ENCODE data around the gene GAK. TPM values are rescaled to one million over a fixed set of nuclear protein-coding genes. Genes with fewer than 3 reads are reported as not detected.

Gene GAK
- total and polyA plus RNA-seq, 4 donors, result 27.4 to 69.7 (median 47.0) TPM

DNA sequence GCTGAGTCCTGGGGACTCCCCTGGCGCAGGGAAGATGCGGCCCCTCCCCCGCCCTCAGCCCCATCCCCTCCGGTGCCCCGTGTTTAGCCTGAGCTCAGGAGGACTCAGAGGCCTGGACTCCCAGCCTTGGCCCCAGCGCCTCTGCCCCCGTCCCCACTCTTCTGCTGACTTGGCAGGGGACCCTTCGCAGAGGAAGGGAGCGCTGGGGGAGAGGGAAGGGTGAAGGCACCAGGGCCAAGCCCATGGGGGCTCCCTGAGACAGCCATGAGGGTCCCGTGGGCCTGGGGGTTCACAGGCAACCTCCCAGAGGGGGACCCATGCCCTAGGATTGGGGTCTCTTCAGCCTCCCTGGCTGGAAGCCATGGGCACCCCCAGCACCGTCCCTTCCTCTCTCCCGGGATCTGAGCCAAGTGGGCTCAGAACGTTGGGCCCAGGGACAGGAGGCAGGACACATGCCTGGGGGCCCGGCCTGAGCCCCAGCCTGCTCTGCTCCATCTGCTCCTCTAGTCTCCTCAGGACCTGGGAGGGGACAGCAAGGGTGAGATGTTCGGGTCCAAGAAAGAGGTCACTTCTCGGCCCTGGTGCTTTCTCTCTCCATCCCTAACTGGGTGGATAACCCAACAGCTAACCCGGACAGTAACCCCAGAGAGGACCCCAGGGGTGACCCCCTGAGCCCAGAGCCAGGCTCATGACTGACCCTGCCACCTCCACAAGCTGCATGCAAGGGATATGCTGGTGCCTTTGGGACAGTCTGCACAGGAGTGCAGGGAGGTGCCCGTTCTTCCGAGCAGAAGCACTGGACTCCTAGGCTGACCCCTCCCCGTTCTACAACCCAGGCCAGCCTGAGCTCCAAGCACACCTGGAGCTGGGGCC lies 104.7 kb downstream of the GAK start:
- Histone ChIP-seq H3K4me1 (ENCODE audit: control insufficient read depth in 4 of 4, insufficient read depth in 4 of 4, low read length in 3 of 4) (peaks cover 2 to 12% (median 10%) of the 10 kb centered on the region in 4 donors), H3K9me3 (ENCODE audit: control insufficient read depth in 4 of 4, low read length in 3 of 4) (peaks cover 0 to 5% (median 0%) of the 10 kb centered on the region in 4 donors), H3K4me3 (ENCODE audit: low read depth in 1 of 3, low read length in 3 of 3) (no peak overlapping the region), H3K36me3 (ENCODE audit: control insufficient read depth in 4 of 4, insufficient read depth in 3 of 4, low read depth in 1 of 4, low read length in 3 of 4) (no peaks in the 10 kb centered on the region), H3K27ac (ENCODE audit: low read depth in 1 of 2, low read length in 2 of 2) (no peak overlapping the region), H3K9ac (ENCODE audit: low read depth in 1 of 2, low read length in 2 of 2) (no peak overlapping the region), H3K27me3 (ENCODE audit: control insufficient read depth in 4 of 4, insufficient read depth in 4 of 4, low read length in 3 of 4) (no peaks in the 10 kb centered on the region)
- WGBS, result 45% methylated on average over 20 of the region's 20 CpGs
- no peak for DNase-seq (ENCODE audit: low spot score)
- TF ChIP-seq, protein P1, sequence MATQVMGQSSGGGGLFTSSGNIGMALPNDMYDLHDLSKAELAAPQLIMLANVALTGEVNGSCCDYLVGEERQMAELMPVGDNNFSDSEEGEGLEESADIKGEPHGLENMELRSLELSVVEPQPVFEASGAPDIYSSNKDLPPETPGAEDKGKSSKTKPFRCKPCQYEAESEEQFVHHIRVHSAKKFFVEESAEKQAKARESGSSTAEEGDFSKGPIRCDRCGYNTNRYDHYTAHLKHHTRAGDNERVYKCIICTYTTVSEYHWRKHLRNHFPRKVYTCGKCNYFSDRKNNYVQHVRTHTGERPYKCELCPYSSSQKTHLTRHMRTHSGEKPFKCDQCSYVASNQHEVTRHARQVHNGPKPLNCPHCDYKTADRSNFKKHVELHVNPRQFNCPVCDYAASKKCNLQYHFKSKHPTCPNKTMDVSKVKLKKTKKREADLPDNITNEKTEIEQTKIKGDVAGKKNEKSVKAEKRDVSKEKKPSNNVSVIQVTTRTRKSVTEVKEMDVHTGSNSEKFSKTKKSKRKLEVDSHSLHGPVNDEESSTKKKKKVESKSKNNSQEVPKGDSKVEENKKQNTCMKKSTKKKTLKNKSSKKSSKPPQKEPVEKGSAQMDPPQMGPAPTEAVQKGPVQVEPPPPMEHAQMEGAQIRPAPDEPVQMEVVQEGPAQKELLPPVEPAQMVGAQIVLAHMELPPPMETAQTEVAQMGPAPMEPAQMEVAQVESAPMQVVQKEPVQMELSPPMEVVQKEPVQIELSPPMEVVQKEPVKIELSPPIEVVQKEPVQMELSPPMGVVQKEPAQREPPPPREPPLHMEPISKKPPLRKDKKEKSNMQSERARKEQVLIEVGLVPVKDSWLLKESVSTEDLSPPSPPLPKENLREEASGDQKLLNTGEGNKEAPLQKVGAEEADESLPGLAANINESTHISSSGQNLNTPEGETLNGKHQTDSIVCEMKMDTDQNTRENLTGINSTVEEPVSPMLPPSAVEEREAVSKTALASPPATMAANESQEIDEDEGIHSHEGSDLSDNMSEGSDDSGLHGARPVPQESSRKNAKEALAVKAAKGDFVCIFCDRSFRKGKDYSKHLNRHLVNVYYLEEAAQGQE (IDR thresholded peaks at IDR 0.05), result peak; percentile 42
- no peak for TF ChIP-seq YY1 (IDR thresholded peaks at IDR 0.05)
- no peak for TF ChIP-seq SP1 (IDR thresholded peaks at IDR 0.05)

DNA sequence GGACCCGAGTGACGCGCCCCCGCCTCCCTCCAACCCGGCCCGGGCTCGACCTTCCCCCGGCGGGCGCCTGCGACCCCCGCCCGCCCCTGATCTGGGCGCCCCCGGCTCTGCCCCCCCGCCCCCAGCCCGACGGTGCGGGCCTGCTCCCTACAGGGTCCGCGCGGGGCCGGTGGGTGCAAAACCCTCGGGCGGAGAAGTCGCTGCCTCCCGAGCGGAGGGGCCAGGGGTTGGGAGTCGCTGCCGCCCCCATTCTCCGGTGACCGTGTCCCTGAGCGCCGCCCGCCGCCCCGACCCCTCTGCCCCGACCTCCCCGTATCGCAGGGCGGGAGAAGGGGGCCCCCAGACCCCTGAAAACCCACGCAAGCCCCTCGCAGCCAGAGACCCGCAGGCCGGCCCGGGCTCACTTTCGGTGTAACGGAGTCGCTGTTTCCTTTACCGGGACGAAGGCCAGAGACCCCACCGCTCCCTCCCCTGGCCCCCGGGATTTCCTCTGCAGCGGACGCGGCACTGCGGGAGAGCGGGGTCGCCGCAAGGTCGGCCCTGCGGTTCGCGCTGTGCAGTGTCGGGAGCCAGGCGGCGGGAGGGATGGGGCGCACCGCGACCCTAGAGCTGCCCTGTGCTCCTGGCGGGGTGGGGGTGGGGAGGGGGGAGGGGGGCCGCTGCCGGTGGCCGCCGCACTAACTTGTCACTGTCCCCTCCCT lies 105.5 kb downstream of the GAK start:
- Histone ChIP-seq H3K4me1 (ENCODE audit: control insufficient read depth in 4 of 4, insufficient read depth in 4 of 4, low read length in 3 of 4) (peaks cover 2 to 12% (median 10%) of the 10 kb centered on the region in 4 donors), H3K36me3 (ENCODE audit: control insufficient read depth in 4 of 4, insufficient read depth in 3 of 4, low read depth in 1 of 4, low read length in 3 of 4) (no peaks in the 10 kb centered on the region), H3K4me3 (ENCODE audit: low read depth in 1 of 3, low read length in 3 of 3) (peak overlapping the region in 1 of 3 donors; percentile 44), H3K9ac (ENCODE audit: low read depth in 1 of 2, low read length in 2 of 2) (no peak overlapping the region), H3K9me3 (ENCODE audit: control insufficient read depth in 4 of 4, low read length in 3 of 4) (peaks cover 0 to 3% (median 0%) of the 10 kb centered on the region in 4 donors), H3K27ac (ENCODE audit: low read depth in 1 of 2, low read length in 2 of 2) (no peak overlapping the region), H3K27me3 (ENCODE audit: control insufficient read depth in 4 of 4, insufficient read depth in 4 of 4, low read length in 3 of 4) (no peaks in the 10 kb centered on the region)
- TF ChIP-seq, protein P2, sequence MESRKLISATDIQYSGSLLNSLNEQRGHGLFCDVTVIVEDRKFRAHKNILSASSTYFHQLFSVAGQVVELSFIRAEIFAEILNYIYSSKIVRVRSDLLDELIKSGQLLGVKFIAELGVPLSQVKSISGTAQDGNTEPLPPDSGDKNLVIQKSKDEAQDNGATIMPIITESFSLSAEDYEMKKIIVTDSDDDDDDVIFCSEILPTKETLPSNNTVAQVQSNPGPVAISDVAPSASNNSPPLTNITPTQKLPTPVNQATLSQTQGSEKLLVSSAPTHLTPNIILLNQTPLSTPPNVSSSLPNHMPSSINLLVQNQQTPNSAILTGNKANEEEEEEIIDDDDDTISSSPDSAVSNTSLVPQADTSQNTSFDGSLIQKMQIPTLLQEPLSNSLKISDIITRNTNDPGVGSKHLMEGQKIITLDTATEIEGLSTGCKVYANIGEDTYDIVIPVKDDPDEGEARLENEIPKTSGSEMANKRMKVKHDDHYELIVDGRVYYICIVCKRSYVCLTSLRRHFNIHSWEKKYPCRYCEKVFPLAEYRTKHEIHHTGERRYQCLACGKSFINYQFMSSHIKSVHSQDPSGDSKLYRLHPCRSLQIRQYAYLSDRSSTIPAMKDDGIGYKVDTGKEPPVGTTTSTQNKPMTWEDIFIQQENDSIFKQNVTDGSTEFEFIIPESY (IDR thresholded peaks at IDR 0.05), result no peak
- TF ChIP-seq FOXA1 (IDR thresholded peaks at IDR 0.05) (no peak), YY1 (IDR thresholded peaks at IDR 0.05) (no peak), RXRA (IDR thresholded peaks at IDR 0.05) (no peak), GABPA (IDR thresholded peaks at IDR 0.05 in 1 of 2, conservative IDR thresholded peaks at IDR 0.05 in 1 of 2) (no peak), HNF4G (IDR thresholded peaks at IDR 0.05) (no peak), EGR1 (IDR thresholded peaks at IDR 0.05; ENCODE audit: low read depth in 2 of 2) (no peak), RAD21 (IDR thresholded peaks at IDR 0.05) (no peak), NR2F2 (IDR thresholded peaks at IDR 0.05) (no peak), JUND (IDR thresholded peaks at IDR 0.05) (no peak), TAF1 (conservative IDR thresholded peaks at IDR 0.05) (no peak), SP1 (IDR thresholded peaks at IDR 0.05) (no peak), HNF4A (conservative IDR thresholded peaks at IDR 0.05) (no peak), FOXA2 (IDR thresholded peaks at IDR 0.05) (no peak)
- TF ChIP-seq, protein P3, sequence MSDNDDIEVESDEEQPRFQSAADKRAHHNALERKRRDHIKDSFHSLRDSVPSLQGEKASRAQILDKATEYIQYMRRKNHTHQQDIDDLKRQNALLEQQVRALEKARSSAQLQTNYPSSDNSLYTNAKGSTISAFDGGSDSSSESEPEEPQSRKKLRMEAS (IDR thresholded peaks at IDR 0.05), result no peak
- TF ChIP-seq, protein P4, sequence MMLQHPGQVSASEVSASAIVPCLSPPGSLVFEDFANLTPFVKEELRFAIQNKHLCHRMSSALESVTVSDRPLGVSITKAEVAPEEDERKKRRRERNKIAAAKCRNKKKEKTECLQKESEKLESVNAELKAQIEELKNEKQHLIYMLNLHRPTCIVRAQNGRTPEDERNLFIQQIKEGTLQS (IDR thresholded peaks at IDR 0.05), result no peak
- TF ChIP-seq, protein P1 (IDR thresholded peaks at IDR 0.05), result no peak
- TF ChIP-seq, protein P5, sequence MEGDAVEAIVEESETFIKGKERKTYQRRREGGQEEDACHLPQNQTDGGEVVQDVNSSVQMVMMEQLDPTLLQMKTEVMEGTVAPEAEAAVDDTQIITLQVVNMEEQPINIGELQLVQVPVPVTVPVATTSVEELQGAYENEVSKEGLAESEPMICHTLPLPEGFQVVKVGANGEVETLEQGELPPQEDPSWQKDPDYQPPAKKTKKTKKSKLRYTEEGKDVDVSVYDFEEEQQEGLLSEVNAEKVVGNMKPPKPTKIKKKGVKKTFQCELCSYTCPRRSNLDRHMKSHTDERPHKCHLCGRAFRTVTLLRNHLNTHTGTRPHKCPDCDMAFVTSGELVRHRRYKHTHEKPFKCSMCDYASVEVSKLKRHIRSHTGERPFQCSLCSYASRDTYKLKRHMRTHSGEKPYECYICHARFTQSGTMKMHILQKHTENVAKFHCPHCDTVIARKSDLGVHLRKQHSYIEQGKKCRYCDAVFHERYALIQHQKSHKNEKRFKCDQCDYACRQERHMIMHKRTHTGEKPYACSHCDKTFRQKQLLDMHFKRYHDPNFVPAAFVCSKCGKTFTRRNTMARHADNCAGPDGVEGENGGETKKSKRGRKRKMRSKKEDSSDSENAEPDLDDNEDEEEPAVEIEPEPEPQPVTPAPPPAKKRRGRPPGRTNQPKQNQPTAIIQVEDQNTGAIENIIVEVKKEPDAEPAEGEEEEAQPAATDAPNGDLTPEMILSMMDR (IDR thresholded peaks at IDR 0.05; ENCODE audit: low read depth, low read length, missing input control), result no peak
- 3% methylated on average over 75 of the region's 75 CpGs for WGBS
- no peak for DNase-seq (ENCODE audit: low spot score)
